WTC11 (cell line): ENCODE results near the gene TMEM145.

Source experiments
- CTCF ChIP-seq: fragments of 200-600 bp; IDR thresholded peaks from 2 replicates; pipeline ENCODE4 v1.8.0; 2022; ENCODE audit warnings: antibody characterized with exemption
- HMGXB4 ChIP-seq: sonication (generic); formaldehyde crosslinking; IDR thresholded peaks from 2 replicates; pipeline ENCODE4 v1.8.1; 2023; ENCODE audit warnings: mild to moderate bottlenecking, moderate library complexity, missing genetic modification reagents
- MYBL2 ChIP-seq: sonication (generic); formaldehyde crosslinking; IDR thresholded peaks from 2 replicates; pipeline ENCODE4 v1.8.1; 2023; ENCODE audit warnings: mild to moderate bottlenecking, moderate library complexity, missing genetic modification reagents
- SMAD3 ChIP-seq: sonication (generic); formaldehyde crosslinking; IDR thresholded peaks from 2 replicates; pipeline ENCODE4 v1.8.0; 2022; ENCODE audit warnings: missing genetic modification reagents, mild to moderate bottlenecking, borderline replicate concordance
- ZNF281 ChIP-seq: sonication (generic); formaldehyde crosslinking; IDR thresholded peaks from 2 replicates; pipeline ENCODE4 v1.8.0; 2023; ENCODE audit warnings: mild to moderate bottlenecking, missing genetic modification reagents

GRCh38 chr19:42370626-42371175 is 57.6 kb downstream of the TMEM145 start:
- no peak for TF ChIP-seq MYBL2 (CRISPR knock-in tag)
- no peak for TF ChIP-seq CTCF
- TF ChIP-seq HMGXB4 (CRISPR knock-in tag), result no peak
- no peak for TF ChIP-seq ZNF281 (CRISPR knock-in tag)
- no peak for TF ChIP-seq SMAD3
